Bronchial smooth muscle cell (primary cell): ENCODE measurements around the gene TEDC2. TPM values are rescaled to one million over a fixed set of nuclear protein-coding genes. Genes with fewer than 3 reads are reported as not detected.

ENCODE experiments used
- total RNA-seq: library from RNA; depleted of rRNA; stranded (reverse); fragments of >200 nt; gene quantifications from 2 replicates; pipeline ENCODE4 v1.2.1, GENCODE V29; 2014

The TEDC2 gene
- total RNA-seq = 0.34 and 1.1 TPM in 2 replicates

GRCh38 chr16:2459647-2460390 lies at the start of gene TEDC2:
Gene TEDC2 (plus strand): TSS chr16:2460109. CDS start chr16:2460145, 36 bp downstream.

GRCh38 chr16:2429034-2429770 lies 30.7 kb upstream of the TEDC2 start, which contains the start of gene CCNF:
Gene CCNF (plus strand): TSS chr16:2429447. CDS start chr16:2429482, 35 bp downstream.

GRCh38 chr16:2471016-2471652 lies 11.2 kb downstream of the TEDC2 start, which contains the start of gene NTN3:
Gene NTN3 (plus strand): TSS chr16:2471297. CDS start chr16:2471702, 405 bp downstream.

GRCh38 chr16:2474877-2475412 lies 15.0 kb downstream of the TEDC2 start, which contains the start of gene TBC1D24:
Gene TBC1D24 (plus strand): TSS chr16:2475127. CDS start chr16:2496149, 21,022 bp downstream.

GRCh38 chr16:2513405-2514332 lies 53.8 kb downstream of the TEDC2 start, which contains the start of gene ATP6V0C:
Gene ATP6V0C (plus strand): TSS chr16:2513952. CDS start chr16:2514104, 152 bp downstream.

Other genes starting within 250 kb of the TEDC2 start
- 0.60 and 1.1 TPM in 2 replicates for gene BRICD5, start 249.2 kb upstream of the TEDC2 start, total RNA-seq
- 2.2 and 5.4 TPM in 2 replicates for gene PGP, start 245.3 kb upstream of the TEDC2 start, total RNA-seq
- gene E4F1, start 236.5 kb upstream of the TEDC2 start, total RNA-seq = 23.5 and 31.9 TPM in 2 replicates
- gene DNASE1L2, start 223.7 kb upstream of the TEDC2 start, total RNA-seq = 0.95 and 1.1 TPM in 2 replicates
- 21.2 and 28.8 TPM in 2 replicates for gene ECI1, start 208.5 kb upstream of the TEDC2 start, total RNA-seq
- 23.2 and 41.8 TPM in 2 replicates for gene RNPS1, start 192.0 kb upstream of the TEDC2 start, total RNA-seq
- gene ABCA3, start 119.4 kb upstream of the TEDC2 start, total RNA-seq = 0.26 and 0.47 TPM in 2 replicates
- 3.3 and 4.7 TPM in 2 replicates for gene CCNF, start 30.7 kb upstream of the TEDC2 start, total RNA-seq
- gene NTN3, start 11.2 kb downstream of the TEDC2 start, total RNA-seq = 1.2 and 1.4 TPM in 2 replicates
- gene TBC1D24, start 15.0 kb downstream of the TEDC2 start, total RNA-seq = 10.2 and 13.6 TPM in 2 replicates
- 8.0 and 8.4 TPM in 2 replicates for gene ATP6V0C, start 53.8 kb downstream of the TEDC2 start, total RNA-seq
- gene AMDHD2, start 60.3 kb downstream of the TEDC2 start, total RNA-seq = 58.7 and 69.5 TPM in 2 replicates
- gene CEMP1, start 71.3 kb downstream of the TEDC2 start, total RNA-seq = under 0.01 TPM in 1 of 2 replicates, not detected in the other
- gene PDPK1, start 77.9 kb downstream of the TEDC2 start, total RNA-seq = 10.0 and 12.5 TPM in 2 replicates
- 11.7 and 13.7 TPM in 2 replicates for gene KCTD5, start 222.4 kb downstream of the TEDC2 start, total RNA-seq